NCI-H2196 treated with DMSO at 0.1 percent for 48 hours (cell line): ENCODE data around the gene KCND1.

Experiments
- DNase-seq: peaks from one replicate; lab custom pipeline; 2025; ENCODE audit not compliant: unreplicated experiment; lab: John Stamatoyannopoulos, UW

Gene KCND1

DNA sequence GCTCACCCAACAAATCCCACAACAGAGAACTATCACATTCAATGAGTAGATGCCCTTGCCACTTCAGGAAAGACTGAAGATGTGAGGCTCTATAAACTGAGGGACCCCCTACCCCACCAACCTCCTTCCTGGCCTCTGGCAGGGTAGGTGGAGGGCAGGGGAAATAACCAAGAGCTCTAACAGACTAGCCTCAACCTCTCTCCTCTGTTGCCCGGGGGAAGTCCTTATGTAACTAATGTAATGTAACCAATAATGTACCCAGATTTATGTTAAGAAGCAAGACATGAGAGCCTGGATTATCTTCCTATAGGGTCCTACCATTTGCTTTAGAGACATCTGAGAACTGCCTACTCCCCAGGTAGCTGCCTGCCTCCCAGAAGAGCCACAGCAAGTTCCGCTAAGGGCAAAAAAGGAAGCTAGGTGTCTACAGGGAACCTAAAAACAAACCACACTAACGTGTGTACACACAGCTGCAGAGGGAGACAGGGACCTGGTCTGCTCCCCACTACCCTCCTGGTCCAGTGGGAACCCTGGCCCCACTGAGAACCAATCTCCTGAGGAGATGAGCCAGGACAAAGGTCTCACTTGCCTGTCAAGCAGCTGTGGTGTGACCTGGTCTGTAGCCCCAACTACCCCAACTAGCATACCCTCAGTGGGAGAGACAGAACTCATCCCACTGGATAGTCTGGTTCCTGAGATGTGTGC is 32.0 kb downstream of the KCND1 start:
- no peak for DNase-seq

- DNase-seq, result no peak
Measured at GRCh38 chrX:48938721-48939425, 32.8 kb downstream of the KCND1 start.

DNA sequence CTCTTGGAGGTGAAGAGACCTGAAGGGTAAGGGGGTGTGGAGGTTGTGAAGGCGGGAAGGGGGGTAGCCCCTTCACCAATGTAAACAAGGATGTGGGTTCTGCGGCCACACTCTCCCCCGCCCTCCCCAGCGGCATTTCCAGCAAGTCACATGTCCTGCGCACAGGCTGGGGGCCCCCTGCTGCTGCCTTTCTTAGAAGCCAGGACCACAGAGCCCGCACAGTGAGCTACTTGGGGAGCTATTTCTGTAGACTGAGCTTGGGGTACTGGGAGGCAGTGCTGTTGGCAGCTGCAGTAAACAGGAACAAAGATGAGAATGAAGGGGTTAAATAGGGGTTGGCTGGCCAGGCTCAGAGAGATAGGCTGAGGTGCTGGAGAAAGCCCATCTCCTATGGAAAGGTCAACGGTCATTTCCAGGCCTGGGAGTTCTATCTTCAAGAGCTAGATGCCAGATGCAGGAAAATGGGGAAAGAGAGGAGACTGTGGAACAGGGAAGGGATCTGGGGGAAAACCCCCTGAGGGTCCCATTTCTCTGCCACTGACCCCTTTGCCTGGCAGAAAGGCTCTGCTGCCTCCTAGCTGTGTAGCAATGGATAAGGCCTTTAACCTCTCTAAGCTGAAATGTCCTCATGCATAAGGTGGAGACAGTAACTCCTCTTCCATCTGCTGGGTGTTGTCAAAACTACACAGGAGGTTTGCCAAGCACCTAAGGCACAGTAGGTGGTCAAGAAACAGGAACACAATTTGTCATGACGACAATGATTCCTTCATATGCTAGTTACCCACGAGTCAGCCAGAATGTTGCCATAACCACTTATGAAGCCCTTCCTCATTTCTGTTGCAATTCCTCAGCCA is 34.4 kb downstream of the KCND1 start:
- DNase-seq, result no peak

- no peak for DNase-seq
Measured at GRCh38 chrX:48936429-48937053, 35.1 kb downstream of the KCND1 start.

DNA sequence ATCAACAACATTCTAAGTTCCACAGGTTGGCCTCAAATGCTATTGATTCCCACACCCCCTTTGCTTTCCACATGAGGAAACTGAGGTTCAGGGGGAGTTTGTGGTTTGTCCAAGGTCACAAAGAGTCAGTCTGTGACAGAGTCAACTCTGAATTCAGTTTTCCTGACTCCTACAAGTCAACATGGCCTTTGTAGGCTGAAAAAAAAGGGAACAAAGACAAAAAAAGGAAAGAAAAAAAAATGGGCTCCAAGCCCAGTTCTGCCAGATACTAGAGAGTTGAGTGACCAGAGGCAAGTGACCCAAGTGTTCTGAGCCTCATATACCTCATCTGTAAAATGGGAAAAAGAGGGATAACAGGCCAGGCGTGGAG is 36.4 kb downstream of the KCND1 start:
- no peak for DNase-seq

- DNase-seq, result no peak
Measured at GRCh38 chrX:48934581-48935300, 36.9 kb downstream of the KCND1 start.

DNA sequence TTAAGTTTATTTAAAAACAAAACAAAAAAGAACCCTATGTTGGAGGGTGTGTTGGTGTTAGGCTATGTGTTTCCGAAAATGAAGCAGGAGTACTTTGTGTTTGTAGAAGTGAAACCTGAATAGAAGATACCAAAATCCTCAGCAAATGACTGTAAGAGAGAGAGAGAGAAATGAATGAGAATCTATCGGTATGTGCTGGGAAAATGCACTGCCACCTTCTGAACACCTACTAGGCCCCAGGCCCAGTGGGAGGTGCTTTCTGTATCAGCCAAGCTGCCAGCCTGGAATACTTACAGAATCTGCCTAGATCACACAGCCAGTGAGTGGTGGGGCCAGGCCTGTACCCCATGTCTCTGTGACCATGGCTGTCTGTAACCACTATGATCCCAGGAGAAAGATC is 37.9 kb downstream of the KCND1 start:
- no peak for DNase-seq

- no peak for DNase-seq
Measured at GRCh38 chrX:48927736-48928382, 43.8 kb downstream of the KCND1 start.

- DNase-seq, result no peak
Measured at GRCh38 chrX:48927123-48927522, 44.5 kb downstream of the KCND1 start.

DNA sequence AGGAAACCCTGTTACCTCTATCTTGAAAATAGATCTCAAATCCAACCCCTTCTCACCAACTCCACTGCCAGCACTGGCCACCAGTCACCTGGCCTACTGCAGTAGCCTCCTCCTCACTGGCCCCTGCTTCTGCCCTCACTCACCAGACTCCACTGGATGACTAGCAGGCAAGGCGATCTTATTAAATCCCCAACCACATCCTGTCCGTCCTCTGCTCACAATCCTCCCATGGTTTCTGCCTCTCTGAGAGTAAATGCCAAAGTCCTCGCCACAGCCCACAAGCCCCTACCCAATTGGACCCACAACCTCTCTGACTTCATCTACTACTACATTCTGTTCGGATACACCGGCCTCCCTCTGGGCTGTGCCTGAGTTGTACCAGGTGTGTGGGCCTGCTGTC is 47.4 kb downstream of the KCND1 start:
- DNase-seq, result no peak

DNA sequence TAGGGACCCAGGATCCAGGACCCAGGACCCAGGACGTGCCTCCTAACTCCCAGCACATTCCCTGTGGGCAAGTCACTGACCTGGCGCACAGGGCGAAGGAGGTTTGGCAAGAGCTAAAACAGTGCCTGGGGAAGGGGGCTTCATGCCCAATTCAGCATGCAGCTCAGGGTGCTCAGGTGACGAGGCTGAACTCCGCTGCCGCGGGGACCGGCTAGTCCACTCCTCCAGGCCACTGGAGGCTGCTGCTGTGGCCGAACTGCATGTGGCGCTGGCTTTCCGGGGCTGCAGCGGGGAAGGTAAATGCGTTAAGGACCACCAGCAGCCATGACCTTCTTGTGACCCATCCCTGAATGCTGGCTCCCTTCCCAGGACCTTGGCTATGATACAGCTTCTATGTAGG is 47.9 kb downstream of the KCND1 start:
- DNase-seq, result no peak

DNA sequence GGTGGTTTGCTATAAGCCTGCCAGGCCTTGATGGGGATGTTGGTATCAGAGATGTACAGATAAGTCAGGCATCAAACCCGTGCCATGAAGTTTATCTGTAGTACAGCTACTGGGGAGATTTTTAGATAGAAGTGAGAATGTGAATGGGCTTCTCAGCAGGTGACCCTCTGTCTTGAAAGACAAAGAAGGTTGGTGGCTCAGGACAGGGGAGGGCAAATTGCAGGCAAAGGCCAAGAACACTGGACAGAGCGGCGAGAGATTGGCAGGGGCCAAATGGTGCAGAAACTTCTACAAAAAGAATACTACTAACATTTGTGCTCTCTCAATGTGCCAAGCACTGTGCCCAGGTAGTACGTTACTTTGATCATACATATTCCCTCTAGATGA is 50.9 kb downstream of the KCND1 start:
- no peak for DNase-seq

- no peak for DNase-seq
Measured at GRCh38 chrX:48919947-48920717, 51.5 kb downstream of the KCND1 start.

DNA sequence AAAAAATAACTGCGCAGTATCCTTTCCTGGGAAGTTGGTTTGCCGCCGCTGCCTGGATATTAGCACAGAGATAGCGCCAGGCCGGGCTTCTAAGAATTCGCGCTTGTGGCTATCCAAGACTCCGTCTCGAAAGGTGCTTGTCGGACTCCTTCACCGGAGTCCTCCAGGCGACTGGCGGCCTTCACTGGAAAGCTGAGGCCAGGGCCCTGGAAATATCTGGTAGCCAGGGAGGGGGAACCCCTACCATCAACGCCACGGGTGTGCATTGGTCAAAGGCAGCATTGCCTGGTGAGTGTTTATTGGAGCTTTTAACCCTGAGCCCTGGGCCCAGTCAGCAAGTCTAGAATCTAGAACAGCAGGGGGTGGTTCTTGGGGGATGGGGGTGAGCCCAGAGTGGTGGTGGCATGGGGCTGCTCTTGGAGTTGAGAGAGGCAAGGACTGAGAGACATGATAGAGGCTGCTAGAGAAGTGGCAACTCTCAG is 52.2 kb downstream of the KCND1 start:
- DNase-seq, result no peak

DNA sequence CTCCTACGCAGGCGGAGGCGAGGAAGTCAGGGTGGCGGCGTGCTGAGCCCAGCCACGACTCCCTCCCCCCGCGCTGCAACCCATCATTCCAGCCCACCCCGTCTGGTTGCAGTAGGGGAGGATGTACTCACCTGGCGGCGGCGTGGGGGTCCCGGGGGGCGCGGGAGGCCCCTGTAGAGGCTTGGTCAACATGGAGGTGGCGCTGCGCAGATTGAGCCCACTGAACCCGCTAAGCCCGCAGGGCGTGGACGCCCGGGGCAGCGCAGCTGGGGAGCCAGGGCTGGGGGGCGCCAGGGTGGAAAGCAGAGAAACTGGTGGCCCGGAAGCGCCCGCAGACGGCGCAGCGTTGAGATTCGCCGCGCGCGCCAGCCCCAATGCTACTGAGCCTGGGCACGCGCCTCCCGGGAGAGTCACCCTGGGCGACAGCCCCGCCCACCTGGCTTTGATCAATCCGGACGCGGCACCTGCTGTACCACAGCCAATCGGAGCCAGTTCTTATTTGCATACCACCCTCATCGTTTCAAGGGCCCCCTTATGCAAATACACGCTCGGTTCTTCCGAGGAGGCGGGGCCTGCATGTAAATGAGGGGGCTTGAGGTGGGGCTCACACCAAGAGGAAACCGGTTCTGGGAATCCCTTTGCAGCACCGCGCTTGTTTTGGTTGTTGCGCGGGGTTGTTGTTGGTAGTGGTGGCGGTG is 52.9 kb downstream of the KCND1 start, which contains the start of gene PIM2:
Gene PIM2 (minus strand): TSS at position 382 of the 698 bp plus-strand sequence. CDS start 190 bp downstream, at position 192.
- DNase-seq, result peak; percentile 91

DNA sequence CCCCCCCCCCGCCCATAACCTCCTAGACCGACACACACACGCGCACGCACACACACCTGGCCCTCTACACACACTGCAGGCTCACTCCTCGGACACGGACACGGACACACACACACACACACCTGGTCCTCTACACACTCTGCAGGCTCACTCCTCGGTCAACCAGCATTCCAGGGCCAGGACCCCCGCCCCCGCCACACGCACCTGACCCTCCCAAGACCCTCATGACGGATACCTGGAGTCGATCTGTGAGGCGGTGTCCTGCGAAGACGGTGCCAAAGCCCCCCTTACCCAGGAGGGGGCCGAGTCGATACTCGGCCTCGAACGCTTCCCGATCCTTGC is 53.4 kb downstream of the KCND1 start:
- no peak for DNase-seq

- peak; percentile 87 for DNase-seq
Measured at GRCh38 chrX:48917139-48918001, 54.3 kb downstream of the KCND1 start.
